GM12878 (cell line): ENCODE data around the gene WRAP73. TPM values are rescaled to one million over a fixed set of nuclear protein-coding genes. Genes with fewer than 3 reads are reported as not detected.
A peak's percentile ranks its signal among the peaks of the same experiment; 100 is the strongest.

Experiments
- ASH2L ChIP-seq: fragments of 300-600, 200-600 bp; sonication (generic); IDR thresholded peaks from 2 replicates; pipeline ENCODE4 v1.6.1; 2017; ENCODE audit warnings: low read depth, mild to moderate bottlenecking, borderline replicate concordance
- CUX1 ChIP-seq: IDR thresholded peaks from 2 replicates; pipeline ENCODE4 v1.6.1; 2012; ENCODE audit warnings: improper control_type of control experiment, low read depth, low read length; ENCODE audit not compliant: insufficient replicate concordance
- IRF4 ChIP-seq: IDR thresholded peaks from 2 replicates; pipeline ENCODE4 v1.6.1; 2011; ENCODE audit warnings: low read depth, low read length
- KLF5 ChIP-seq: fragments of 450-650 bp; IDR thresholded peaks from 2 replicates; pipeline ENCODE4 v1.6.1; 2014; ENCODE audit warnings: mild to moderate bottlenecking; ENCODE audit not compliant: partially characterized antibody
- NFIC ChIP-seq: IDR thresholded peaks from 2 replicates; pipeline ENCODE4 v1.6.1; 2012; ENCODE audit warnings: low read depth, mild to moderate bottlenecking, inconsistent platforms, low read length, moderate library complexity
- SIN3A ChIP-seq: IDR thresholded peaks from 2 replicates; pipeline ENCODE4 v1.6.1; 2012; ENCODE audit warnings: low read depth, low read length, improper control_type of control experiment
- polyA plus RNA-seq, 11 experiments: library from polyadenylated mRNA; depleted of rRNA in 4 of 11; unstranded in 6 of 11; stranded (reverse) in 5 of 11; fragments of >200 nt; fragmentation: Nextera tagmentation in 4 of 11; fragmentation: Illumina TruSeq in 1 of 11; extraction: Ambion mirVana in 4 of 11; extraction: Trizol in 1 of 11; gene quantifications; 1 replicate in 1 of 11; 2 replicates in 10 of 11; pipeline versions ENCODE4 v1.2.1 to v1.2.3, GENCODE V29; 2011 to 2016; ENCODE audit warnings: inconsistent platforms in 2 of 11, missing spikeins in 2 of 11, low read depth in 1 of 11
- total RNA-seq, 4 experiments: library from RNA; depleted of rRNA in 3 of 4; stranded (reverse); fragments of >200 nt in 3 of 4; fragmentation: Illumina TruSeq in 1 of 4; extraction: Trizol in 1 of 4; gene quantifications; 2 replicates each; pipeline versions ENCODE4 v1.2.1 to v1.2.3, GENCODE V29; 2013 to 2021
- TF ChIP-seq, protein P1 (sequence below): IDR thresholded peaks from 2 replicates; pipeline ENCODE4 v1.6.1; 2011; ENCODE audit warnings: borderline replicate concordance, low read depth, mild to moderate bottlenecking, moderate library complexity, mixed read lengths, low read length; ENCODE audit not compliant: insufficient read depth; ENCODE audit errors: extremely low read length
- TF ChIP-seq, protein P2 (sequence below): fragments of 450-650 bp; IDR thresholded peaks from 2 replicates; pipeline ENCODE4 v1.6.1; 2018; ENCODE audit warnings: borderline replicate concordance, mild to moderate bottlenecking; ENCODE audit not compliant: partially characterized antibody
- TF ChIP-seq, protein P3 (sequence below): IDR thresholded peaks from 2 replicates; pipeline ENCODE4 v1.6.1; 2012; ENCODE audit warnings: low read length, inconsistent platforms
- TF ChIP-seq, protein P4 (sequence below): IDR thresholded peaks from 2 replicates; pipeline ENCODE4 v1.6.1; 2011; ENCODE audit warnings: low read depth, low read length, improper control_type of control experiment, borderline replicate concordance
- TF ChIP-seq, protein P5 (sequence below): IDR thresholded peaks from 2 replicates; pipeline ENCODE4 v1.6.1; 2012; ENCODE audit warnings: low read depth, low read length, improper control_type of control experiment
- TF ChIP-seq, protein P6 (sequence below): fragments of 450-650 bp; IDR thresholded peaks from 2 replicates; pipeline ENCODE4 v1.6.1; 2017; ENCODE audit warnings: low read depth, mild to moderate bottlenecking, moderate library complexity

The WRAP73 gene
- total and polyA plus RNA-seq, 10 of the 15 experiments (the other 5 are each of a cell fraction or from before 2014, with no cell fraction given), result 3.2 to 65.8 (median 48.0) TPM

DNA sequence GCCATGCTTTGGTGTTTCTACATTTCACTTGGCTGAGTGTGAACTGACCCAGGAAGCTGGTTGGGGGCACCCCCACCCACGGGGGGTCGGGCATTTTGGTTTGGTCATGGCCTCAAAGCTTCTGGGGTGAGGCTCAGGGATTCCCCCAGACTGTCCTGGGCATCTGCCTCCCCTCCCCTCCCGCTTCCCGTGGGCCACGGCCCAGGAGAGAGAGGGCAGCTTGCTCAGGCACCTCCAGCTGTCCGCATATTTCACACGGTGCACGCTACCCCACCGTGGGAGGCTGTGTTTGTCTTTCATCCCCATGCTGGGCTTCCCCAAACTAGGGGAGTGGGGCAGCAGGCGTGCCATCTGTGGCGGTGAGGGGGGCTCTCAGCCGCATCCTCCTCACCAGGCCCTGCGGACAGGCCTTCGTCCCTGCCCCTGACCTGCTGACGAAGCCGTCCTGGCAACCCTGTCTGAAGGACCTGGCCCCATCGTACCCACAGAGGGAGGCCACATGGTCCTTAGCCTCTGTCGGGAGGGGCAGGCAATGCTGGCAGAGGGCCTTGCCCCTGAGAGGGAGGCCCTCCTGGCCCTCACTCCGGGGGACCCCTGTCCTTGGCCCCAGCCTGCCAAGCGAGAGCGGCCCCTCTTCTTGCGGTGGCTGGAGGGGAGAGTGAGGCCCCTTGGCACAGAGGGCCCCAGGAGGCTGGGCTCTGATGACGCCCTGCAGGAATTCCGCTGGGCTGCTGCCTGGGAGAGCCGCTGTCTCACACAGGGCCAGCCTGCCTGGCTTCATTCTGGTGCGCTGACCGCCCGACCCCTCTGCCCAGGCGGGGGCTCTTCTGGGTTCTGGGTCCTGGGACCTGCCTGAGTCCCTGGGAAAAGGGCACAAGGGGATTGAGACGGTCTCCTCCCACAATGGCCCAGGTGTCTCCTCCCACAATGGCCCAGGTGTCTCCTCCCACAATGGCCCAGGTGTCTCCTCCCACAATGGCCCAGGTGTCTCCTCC is 24.5 kb upstream of the WRAP73 start (continued):
- TF ChIP-seq, protein P1, sequence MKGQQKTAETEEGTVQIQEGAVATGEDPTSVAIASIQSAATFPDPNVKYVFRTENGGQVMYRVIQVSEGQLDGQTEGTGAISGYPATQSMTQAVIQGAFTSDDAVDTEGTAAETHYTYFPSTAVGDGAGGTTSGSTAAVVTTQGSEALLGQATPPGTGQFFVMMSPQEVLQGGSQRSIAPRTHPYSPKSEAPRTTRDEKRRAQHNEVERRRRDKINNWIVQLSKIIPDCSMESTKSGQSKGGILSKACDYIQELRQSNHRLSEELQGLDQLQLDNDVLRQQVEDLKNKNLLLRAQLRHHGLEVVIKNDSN, result no peak
- TF ChIP-seq IRF4 (peak; percentile 34), SIN3A (no peak), NFIC (no peak), CUX1 (no peak), ASH2L (no peak), KLF5 (no peak)
- TF ChIP-seq, protein P2, sequence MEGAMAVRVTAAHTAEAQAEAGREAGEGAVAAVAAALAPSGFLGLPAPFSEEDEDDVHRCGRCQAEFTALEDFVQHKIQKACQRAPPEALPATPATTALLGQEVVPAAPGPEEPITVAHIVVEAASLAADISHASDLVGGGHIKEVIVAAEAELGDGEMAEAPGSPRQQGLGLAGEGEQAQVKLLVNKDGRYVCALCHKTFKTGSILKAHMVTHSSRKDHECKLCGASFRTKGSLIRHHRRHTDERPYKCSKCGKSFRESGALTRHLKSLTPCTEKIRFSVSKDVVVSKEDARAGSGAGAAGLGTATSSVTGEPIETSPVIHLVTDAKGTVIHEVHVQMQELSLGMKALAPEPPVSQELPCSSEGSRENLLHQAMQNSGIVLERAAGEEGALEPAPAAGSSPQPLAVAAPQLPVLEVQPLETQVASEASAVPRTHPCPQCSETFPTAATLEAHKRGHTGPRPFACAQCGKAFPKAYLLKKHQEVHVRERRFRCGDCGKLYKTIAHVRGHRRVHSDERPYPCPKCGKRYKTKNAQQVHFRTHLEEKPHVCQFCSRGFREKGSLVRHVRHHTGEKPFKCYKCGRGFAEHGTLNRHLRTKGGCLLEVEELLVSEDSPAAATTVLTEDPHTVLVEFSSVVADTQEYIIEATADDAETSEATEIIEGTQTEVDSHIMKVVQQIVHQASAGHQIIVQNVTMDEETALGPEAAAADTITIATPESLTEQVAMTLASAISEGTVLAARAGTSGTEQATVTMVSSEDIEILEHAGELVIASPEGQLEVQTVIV, result no peak
- TF ChIP-seq, protein P3, sequence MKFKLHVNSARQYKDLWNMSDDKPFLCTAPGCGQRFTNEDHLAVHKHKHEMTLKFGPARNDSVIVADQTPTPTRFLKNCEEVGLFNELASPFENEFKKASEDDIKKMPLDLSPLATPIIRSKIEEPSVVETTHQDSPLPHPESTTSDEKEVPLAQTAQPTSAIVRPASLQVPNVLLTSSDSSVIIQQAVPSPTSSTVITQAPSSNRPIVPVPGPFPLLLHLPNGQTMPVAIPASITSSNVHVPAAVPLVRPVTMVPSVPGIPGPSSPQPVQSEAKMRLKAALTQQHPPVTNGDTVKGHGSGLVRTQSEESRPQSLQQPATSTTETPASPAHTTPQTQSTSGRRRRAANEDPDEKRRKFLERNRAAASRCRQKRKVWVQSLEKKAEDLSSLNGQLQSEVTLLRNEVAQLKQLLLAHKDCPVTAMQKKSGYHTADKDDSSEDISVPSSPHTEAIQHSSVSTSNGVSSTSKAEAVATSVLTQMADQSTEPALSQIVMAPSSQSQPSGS, result no peak
- TF ChIP-seq, protein P4, sequence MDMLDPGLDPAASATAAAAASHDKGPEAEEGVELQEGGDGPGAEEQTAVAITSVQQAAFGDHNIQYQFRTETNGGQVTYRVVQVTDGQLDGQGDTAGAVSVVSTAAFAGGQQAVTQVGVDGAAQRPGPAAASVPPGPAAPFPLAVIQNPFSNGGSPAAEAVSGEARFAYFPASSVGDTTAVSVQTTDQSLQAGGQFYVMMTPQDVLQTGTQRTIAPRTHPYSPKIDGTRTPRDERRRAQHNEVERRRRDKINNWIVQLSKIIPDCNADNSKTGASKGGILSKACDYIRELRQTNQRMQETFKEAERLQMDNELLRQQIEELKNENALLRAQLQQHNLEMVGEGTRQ, result no peak
- TF ChIP-seq, protein P5, sequence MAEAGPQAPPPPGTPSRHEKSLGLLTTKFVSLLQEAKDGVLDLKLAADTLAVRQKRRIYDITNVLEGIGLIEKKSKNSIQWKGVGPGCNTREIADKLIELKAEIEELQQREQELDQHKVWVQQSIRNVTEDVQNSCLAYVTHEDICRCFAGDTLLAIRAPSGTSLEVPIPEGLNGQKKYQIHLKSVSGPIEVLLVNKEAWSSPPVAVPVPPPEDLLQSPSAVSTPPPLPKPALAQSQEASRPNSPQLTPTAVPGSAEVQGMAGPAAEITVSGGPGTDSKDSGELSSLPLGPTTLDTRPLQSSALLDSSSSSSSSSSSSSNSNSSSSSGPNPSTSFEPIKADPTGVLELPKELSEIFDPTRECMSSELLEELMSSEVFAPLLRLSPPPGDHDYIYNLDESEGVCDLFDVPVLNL, result no peak
- TF ChIP-seq, protein P6, sequence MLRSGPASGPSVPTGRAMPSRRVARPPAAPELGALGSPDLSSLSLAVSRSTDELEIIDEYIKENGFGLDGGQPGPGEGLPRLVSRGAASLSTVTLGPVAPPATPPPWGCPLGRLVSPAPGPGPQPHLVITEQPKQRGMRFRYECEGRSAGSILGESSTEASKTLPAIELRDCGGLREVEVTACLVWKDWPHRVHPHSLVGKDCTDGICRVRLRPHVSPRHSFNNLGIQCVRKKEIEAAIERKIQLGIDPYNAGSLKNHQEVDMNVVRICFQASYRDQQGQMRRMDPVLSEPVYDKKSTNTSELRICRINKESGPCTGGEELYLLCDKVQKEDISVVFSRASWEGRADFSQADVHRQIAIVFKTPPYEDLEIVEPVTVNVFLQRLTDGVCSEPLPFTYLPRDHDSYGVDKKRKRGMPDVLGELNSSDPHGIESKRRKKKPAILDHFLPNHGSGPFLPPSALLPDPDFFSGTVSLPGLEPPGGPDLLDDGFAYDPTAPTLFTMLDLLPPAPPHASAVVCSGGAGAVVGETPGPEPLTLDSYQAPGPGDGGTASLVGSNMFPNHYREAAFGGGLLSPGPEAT, result peak; percentile 8; the same call in 1 of the 2 replicates
